Right lobe of liver (tissue), 4 donors: ENCODE measurements around the gene SLX4.

Experiments
- POLR2A ChIP-seq: fragments of 450-650 bp; IDR thresholded peaks from one replicate; pipeline ENCODE4 v1.6.1; 2017; ENCODE audit warnings: antibody characterized with exemption, mild to moderate bottlenecking
- TF ChIP-seq, protein P1 (sequence below), 4 donors: fragments of 200-600 bp in 3 of 4; fragments of 450-650 bp in 1 of 4; IDR thresholded peaks; one replicate each; pipeline versions ENCODE4 v1.5.1 to v1.8.0; 2016 to 2022; ENCODE audit warnings: antibody characterized with exemption in 4 of 4, mild to moderate bottlenecking in 2 of 4
- donor health status: DM: no; HTN: no; CAD: no.
- donor health status: DM: no; HTN: no; CAD: no.
- donor health status: DM: no; HTN: yes; CAD: no.

DNA sequence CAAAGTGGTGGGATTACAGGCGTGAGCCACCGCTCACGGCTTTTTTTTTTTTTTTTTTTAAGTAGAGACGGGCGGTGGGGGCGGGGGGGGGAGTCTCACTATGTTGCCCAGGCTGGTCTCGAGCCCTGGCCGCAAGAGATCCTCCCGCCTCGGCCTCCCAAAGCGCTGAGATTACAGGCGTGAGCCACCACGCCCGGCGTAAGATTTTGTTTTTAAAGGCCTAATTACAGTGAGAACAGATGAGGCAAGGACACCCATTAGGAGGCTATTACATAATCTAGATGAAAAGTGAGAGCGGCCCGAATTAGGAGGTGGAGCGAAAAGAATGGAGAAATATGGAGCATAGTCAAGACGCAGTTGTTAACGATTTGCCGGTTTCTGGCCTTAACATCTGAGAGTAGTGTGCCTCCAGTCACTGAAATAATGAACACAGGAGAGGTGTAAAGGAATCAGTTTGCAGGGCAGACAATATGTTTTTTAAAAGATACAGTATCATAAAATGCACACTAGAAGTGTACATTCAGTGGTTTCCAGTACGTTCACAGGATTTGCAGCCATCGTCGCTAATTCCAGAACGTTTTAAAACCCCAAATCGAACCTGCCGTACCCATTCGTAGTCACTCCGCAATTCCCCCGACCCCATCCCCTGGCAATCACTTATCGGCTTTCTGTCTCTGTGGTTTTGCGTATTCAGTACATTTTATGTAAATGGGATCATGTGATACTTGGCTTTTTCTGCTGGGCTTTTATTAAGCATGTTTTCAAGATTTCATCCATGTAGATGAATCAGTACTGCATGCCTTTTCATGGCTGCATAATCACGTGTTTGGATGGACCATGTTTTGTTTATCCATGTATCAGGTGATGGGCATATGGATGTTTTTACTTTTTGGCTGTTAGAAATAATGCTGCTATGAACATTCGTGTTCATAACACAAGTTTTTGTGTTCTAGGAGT, 1.4 kb upstream of the SLX4 start:
- no peak for TF ChIP-seq POLR2A
- TF ChIP-seq, protein P1, sequence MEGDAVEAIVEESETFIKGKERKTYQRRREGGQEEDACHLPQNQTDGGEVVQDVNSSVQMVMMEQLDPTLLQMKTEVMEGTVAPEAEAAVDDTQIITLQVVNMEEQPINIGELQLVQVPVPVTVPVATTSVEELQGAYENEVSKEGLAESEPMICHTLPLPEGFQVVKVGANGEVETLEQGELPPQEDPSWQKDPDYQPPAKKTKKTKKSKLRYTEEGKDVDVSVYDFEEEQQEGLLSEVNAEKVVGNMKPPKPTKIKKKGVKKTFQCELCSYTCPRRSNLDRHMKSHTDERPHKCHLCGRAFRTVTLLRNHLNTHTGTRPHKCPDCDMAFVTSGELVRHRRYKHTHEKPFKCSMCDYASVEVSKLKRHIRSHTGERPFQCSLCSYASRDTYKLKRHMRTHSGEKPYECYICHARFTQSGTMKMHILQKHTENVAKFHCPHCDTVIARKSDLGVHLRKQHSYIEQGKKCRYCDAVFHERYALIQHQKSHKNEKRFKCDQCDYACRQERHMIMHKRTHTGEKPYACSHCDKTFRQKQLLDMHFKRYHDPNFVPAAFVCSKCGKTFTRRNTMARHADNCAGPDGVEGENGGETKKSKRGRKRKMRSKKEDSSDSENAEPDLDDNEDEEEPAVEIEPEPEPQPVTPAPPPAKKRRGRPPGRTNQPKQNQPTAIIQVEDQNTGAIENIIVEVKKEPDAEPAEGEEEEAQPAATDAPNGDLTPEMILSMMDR (IDR thresholded peaks at IDR 0.05): no peak
